GM18909 (cell line): Measurements from ENCODE around the gene KRTAP10-5.
"Not testable (repeated sequence)": the region's sequence is repeated elsewhere in the genome, so short reads cannot be mapped to it uniquely, and the experiment has no call there.

Experiments used
- ATAC-seq: cut with Tn5 transposase; IDR thresholded peaks from one replicate; pipeline ENCODE4 v1.9.1; 2021; ENCODE audit warnings: mild to moderate bottlenecking; ENCODE audit not compliant: unreplicated experiment, poor library complexity

Gene KRTAP10-5, protein sequence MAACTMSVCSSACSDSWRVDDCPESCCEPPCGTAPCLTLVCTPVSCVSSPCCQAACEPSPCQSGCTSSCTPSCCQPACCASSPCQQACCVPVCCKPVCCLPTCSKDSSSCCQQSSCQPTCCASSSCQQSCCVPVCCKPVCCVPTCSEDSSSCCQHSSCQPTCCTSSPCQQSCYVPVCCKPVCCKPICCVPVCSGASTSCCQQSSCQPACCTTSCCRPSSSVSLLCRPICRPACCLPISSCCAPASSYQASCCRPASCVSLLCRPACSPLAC

DNA sequence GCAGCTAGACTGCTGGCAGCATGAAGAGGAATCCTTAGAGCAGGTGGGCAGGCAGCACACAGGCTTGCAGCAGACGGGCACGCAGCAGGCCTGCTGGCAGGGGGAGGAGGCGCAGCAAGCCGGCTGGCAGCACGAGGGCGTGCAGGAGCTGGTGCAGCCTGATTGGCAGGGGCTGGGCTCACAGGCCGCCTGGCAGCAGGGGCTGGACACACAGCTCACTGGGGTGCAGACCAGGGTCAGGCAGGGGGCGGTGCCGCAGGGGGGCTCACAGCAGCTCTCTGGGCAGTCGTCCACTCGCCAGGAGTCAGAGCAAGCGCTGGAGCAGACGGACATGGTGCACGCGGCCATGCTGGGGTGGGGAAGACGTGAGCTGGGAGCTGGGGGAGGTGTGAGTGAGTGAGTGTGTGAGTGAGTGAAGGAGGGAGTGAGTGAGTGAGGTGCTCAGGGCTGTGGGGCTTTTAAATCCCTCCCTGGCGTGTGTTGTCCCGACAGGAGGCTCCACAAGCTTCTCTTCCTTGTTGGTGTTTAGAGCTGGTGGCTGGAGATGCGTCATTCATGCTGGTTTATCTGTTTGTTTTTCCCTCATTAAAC is at the start of gene KRTAP10-5:
KRTAP10-5 (minus strand) TSS at position 374 of the 591 bp plus-strand sequence; CDS start at position 348, 26 bp downstream.
- not testable (repeated sequence) for ATAC-seq

DNA sequence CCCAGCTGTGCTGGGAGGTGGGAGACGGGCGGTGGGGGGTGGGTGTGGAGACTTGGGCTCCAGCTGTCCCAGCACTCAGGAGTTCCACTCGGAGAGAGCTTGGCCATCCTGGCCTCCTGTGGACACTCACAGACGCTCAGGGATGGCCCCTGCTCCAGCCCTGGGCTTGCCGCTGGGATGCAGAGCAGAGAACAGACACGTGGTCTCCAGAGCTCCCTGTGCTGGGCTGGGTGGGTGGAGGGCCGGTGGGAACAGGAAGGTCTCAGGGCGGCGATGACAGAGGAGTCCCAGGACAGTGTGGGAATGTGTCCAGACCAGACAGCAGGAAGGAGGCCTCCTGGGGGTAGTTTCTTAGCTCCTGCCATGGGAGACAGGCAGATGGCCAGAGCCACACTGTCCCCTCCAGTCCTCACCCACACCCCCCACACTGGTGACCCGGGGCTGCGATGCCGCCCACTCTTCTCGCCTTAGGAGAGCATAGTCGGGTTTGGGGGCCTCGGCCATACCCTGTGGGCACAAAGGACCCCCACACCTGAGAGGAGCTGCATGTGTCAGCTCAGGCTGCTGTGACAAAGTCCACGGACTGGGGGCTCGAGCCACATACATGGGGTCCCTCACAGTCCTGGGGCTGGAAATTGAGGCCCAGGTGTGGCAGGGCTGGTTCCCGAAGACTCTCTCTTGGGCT is 48.4 kb upstream of the KRTAP10-5 start:
- no peak for ATAC-seq

DNA sequence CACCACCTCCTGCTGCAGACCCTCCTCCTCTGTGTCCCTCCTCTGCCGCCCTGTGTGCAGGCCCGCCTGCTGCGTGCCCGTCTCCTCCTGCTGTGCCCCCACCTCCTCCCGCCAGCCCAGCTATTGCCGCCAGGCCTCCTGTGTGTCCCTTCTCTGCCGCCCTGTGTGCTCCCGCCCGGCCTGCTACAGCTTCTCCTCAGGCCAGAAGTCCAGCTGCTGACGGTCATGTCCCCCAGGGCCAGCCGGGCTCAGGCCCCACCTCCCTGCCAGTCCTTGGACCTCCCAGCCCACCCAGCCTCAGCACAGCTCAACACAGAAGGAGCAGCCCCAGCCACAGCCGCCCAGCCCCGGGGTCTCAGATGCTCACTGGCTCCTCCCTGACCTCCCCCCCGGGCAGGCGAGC is 47.4 kb upstream of the KRTAP10-5 start:
- ATAC-seq = not testable (repeated sequence)

DNA sequence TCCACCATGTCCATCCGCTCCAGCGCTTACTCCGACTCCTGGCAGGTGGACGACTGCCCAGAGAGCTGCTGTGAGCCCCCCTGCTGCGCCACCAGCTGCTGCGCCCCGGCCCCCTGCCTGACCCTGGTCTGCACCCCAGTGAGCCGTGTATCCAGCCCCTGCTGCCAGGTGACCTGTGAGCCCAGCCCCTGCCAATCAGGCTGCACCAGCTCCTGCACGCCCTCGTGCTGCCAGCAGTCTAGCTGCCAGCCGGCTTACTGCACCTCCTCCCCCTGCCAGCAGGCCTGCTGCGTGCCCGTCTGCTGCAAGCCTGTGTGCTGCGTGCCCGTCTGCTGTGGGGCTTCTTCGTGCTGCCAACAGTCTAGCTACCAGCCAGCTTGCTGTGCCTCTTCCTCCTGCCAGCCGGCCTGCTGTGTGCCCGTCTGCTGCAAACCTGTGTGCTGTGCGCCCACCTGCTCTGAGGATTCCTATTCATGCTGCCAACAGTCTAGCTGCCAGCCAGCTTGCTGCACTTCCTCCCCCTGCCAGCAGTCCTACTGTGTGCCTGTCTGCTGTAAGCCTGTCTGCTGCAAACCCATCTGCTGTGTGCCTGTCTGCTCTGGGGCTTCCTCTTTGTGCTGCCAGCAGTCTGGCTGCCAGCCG is 46.9 kb upstream of the KRTAP10-5 start:
- not testable (repeated sequence) for ATAC-seq

DNA sequence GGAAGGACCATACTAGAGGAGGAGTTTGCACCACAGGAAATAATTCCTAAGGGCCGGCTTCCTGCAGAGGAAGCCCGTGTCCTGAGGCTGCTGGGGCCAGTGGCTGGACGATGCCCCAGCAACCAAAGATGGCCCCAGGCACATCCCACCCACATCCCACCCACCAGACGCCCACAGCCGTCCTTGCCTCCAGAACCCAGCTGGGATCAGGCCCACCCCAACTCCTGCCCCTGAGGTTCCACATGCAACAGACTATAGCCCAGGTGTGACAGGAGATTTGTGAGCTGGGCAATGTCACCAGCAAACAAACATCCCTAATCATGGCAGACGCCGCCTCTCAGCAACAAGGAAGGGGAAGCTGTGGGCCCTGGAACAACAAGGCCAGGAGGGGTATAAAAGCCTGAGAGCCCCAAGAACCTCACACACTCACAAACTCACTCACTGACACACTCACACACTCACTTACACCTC is 46.3 kb upstream of the KRTAP10-5 start, which contains the start of gene KRTAP10-9:
KRTAP10-9 (plus strand) TSS at position 421 of the 471 bp plus-strand sequence. CDS start 79 bp downstream, outside the sequence.
- ATAC-seq = no peak

DNA sequence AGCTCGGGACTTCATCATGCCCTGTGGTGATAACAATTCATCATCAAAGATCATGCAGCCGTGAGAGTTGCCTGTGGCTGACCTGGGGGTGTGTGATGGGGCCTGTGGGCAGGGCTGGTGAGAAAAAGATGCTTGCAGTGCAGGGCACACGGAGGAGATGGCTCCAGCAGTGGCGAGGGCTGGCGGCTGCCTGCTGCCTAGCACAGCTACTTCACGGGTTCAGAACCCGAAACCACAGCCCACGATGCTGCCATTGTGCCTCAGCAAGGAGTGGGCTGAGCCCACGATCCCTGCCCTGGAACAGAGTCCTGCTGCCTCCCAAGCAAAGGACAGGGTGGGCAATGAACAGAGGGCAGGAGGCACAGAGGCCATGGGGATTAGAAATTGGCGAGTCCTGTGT is 45.9 kb upstream of the KRTAP10-5 start:
- no peak for ATAC-seq

DNA sequence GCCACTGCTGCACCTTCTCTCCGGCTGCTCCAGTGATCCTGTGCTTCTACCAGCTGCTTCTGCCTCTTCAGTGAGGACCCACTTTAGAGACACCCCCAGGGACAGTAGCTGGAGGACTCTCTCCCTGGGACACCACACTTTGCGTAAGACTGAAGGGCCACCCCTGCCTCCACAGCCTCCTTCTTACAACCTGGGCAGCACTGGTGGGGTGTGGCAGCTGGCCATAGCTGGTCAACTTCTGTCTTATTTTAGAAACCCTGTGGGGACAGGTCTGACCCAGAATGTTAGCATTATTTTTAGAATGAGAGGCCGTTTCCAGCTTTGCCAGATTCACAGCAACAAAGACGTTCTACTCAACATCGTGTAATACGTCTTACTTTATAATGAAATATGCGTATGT is 45.4 kb upstream of the KRTAP10-5 start:
- no peak for ATAC-seq

DNA sequence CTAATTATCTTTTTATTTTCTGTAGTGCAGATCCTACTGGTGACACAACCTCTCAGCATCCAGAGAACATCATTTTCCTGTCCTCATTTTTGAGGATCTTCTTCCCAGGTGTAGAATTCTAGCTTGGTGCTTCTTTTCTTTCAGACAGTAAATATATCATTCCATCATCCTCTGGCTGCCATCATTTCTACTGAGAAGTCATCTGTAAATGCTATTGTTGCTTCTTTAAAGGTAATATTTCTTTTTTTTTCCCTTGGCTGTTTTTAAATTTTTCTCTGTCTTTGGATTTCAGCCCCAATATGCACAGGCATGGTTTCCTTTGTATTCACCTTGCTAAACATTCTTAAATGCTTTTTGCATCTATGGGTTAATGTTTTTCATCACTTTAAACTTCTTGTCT is 43.2 kb upstream of the KRTAP10-5 start:
- no peak for ATAC-seq

DNA sequence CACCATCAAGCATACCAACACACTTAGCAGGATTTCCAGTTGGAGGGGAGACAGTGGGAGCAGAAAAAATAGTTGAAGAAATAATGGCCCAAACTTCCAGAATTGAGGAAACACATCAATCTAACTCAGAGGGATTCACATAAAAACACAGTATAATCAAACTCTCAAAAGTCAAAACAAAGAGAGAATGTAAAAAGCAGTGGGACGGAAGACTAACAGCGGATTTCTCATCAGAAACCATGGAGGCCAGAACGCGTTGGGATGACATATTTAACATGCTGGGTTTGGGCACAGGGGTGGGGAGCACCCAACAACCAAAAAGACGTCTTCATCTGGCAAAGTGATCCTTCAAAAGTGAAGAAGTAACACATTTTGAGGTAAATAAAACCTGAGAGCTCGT is 39.5 kb upstream of the KRTAP10-5 start:
- ATAC-seq = no peak

DNA sequence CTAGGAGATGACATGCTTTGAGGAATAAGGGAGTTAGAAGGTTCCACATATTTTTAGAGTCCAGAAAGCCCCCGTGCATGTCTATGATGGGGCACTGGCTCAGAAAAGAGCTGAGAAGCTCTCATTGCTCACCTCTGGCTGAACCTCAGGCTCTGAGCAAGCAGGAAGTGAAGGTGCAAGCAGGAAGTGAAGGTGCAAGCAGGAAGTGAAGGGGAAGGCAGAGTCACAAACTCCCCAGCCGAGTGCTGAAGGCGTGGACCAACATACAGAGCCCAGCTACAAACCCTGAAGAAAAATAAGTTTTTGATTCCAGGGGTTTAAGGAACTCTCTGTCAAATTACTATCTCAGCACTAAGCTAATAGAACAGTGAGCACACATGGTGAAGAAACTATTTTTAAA is 38.5 kb upstream of the KRTAP10-5 start:
- no peak for ATAC-seq

DNA sequence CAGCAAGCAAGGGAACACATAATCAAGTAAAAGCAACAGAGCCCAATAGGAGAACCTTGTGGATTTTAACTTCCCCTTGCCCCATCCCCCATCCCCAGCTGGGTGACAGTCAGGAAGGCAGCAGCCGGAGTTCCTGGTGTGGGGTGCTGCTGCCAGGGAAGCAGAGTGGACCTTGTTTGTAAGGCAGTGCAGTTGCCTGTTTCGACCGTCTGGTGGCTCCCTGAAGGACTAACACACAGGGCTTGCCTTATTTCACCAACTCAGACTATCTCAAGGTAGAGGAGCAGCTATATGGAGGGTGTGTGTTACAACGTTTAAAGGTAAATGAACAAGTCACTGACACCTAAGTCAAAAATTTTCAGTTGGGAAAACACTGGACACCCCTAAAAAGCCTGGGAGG is 38.1 kb upstream of the KRTAP10-5 start:
- ATAC-seq = no peak

DNA sequence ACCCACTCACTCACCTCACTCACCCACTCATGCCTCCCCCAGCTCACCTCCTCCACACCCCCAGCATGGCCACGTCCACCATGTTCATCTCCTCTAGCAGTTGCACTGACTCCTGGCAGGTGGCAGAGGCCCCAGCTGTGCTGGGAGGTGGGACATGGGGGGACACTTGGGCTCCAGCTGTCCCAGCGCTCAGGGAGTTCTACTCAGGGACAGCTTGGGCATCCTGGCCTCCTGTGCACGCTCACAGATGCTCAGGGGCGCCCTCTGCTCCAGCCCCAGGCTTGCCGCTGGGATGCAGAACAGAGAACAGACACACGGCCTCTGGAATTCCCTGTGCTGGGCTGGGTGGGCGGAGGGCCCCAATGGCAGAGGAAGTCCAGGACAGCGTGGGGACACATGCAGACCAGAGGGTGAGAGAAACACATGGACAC is 36.7 kb upstream of the KRTAP10-5 start:
- no peak for ATAC-seq

DNA sequence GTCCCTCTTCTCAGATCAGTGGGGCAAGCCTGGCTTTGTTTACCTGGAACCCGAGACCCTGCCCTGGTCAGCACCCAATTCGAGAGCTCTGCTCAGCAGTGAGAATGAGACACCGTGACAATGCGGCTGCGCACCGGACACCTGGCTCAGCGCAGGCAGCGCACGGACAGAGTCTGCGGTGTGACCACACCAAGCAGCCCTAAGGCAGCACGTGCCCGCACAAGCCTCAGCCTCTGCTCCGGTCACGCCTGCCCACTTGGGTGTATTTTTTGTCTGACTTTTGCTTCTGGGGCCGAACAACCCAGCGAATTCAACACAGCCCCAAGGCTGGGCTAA is 36.2 kb upstream of the KRTAP10-5 start:
- no peak for ATAC-seq

DNA sequence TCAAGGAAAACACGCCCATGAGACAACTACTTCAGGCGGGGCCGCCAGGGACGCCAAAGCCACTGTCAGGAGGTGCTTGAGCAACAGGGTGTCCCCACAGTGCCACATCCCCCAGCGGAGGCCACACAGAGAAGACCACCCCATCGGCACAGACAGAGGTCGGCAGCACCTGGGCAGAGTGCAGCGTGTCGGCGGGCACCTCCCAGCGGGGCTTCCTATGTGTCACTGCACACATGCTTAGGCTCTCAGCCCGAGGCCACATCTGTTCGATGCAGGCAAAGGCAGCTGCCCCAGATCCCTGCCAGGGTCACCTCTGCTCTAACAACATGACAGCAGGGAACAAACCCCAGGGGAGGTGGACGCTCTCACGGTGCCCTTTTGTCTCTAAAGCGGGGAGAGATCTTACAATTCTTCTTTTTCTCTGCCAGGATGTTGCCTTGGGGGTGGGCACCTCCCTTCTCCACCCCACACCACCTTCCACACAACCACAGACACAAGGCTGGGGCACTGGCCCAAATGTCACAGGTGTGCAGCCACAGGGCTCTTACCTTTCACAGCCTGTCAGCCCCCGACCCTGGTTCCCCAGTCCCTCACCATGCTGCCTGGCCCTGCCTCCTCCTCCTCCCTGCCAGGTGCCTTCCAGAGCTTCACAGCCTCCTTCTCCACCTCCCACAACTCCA is 35.6 kb upstream of the KRTAP10-5 start:
- ATAC-seq = no peak

DNA sequence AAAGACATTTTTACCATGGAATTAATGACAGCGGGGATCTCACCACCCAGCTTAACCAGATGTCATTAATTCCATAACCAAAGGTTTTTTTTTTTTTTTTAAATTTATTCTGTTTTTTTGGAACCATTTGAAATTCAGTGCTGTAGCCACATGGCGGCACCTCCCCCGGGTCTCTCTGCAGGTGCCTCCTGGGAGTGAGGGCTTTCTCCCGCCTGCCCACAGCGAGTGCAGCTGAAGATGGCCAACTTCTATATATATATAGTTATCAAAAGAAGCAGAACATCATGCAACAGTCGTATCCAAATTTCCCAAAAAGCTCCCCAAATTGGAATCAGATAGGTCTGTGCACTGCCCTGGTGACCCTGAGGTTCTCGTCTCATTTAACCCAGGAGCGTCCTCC is 35.1 kb upstream of the KRTAP10-5 start:
- no peak for ATAC-seq

DNA sequence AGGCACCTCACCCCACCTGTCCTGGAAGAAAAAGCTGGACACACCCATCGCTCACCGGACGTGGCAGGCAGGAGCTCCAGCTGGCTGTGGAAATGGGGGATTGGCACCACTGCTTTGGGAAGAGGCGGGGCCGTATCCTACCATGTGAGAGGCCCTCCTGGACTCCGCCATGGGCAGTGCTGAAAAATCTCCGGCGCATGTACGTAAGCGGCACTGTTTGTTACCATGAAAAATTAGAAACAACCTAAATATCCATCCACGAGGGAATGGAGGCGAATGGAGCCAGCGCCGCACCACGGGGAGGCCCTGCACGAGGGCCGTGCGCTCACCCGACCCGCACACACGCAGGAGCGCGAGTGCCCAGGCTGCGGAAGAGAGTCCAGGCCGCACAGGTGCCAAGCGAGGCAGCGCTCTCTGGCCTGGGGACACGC is 34.6 kb upstream of the KRTAP10-5 start:
- no peak for ATAC-seq

DNA sequence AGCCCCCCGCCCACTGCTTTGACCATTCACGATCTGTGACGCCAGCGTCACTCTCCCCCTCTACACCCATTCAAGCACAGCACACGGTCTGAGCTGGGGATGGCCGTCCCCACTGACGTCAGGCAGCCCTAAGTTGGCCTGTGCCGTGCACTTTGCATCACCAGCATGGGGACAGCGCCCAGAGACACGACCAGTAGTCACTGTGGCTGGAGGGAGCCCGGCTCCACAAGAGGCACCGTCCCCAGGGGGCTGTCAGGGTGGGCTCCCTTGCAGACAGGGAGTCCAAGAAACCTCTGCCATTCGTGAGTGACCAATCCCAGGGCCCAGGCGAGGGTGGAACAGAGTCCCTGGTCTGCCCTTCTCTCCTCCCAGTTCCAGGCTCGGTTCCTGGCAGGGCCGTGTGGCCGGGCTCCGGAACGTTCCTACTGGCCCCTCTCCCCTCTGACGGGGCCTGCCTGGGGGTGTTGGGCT is 33.8 kb upstream of the KRTAP10-5 start:
- ATAC-seq = no peak

DNA sequence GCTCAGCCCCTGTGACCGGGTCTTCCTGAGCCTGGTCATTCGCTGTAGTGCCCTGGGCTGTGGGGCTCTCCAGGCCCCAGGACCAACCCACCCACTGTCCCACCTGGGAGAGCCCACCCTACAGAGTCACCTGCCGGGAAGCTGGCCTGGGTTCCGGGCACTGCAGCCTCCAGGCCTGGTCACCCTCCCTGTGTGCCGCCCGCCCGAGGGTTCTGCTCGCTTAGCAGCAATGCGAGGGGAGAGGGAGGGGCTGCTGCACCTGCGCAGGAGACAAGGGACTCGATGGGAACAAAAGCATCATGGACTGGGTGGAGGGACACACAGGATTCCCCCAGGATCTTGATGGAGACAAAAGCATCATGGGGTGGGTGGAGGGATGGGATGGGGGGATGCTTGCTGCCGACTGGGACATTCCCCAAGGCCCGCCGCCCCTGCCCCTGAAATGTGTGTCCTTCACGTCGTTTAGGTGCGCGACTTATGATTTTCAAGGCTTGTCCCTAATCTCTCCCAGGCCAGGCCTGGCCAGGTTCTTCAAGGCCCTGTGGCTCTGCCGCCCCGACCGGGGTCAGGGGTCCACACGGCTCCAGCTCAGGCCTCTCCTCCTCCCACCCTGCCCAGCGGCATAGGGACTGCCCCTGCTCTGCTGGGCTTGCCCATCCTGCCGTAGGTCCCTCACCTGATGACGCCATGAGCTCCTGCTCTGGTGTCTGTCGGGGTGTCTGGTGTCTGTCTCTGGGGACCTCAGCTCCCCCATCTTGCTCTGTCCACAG is 33.2 kb upstream of the KRTAP10-5 start:
- ATAC-seq = no peak

DNA sequence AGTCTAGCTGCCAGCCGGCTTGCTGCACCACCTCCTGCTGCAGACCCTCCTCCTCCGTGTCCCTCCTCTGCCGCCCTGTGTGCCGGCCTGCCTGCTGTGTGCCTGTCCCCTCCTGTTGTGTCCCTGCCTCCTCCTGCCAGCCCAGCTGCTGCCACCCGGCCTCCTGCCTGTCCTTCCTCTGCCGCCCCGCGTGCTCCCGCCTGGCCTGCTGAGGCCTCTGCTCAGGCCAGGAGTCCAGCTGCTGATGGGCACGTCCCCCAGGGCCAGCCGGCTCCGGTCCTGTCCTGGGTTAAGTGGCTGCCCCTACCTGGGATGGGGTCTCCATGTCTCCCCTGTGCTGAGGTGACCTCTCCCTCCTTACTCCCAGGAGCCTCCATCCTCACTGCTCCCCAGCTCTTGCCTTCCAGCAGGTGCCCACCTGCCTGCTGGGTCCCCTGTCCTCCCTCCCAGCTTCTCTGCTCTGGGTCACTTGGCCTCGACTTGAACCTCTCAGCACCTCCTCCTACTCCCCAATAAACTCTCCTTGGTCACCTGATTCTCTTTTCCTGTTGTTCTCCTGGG is 32.3 kb upstream of the KRTAP10-5 start:
- no peak for ATAC-seq
